GM18511 (cell line): Measurements from ENCODE around the gene AFF3.
"Not testable (repeated sequence)": the region's sequence is repeated elsewhere in the genome, so short reads cannot be mapped to it uniquely, and the experiment has no call there.

ENCODE experiments used
- ATAC-seq: cut with Tn5 transposase; IDR thresholded peaks from one replicate; pipeline ENCODE4 v1.9.1; 2021; ENCODE audit warnings: mild to moderate bottlenecking, moderate library complexity; ENCODE audit not compliant: unreplicated experiment

Gene AFF3

GRCh38 chr2:99520813-99521212, 621.6 kb downstream of the AFF3 start:
- no peak for ATAC-seq

GRCh38 chr2:99520195-99520594, 622.2 kb downstream of the AFF3 start:
- ATAC-seq = no peak

GRCh38 chr2:99514357-99514756, 628.0 kb downstream of the AFF3 start:
- no peak for ATAC-seq

- ATAC-seq = no peak
Measured at GRCh38 chr2:99512181-99512591, 630.2 kb downstream of the AFF3 start.

- no peak for ATAC-seq
Measured at GRCh38 chr2:99509387-99509786, 633.0 kb downstream of the AFF3 start.

GRCh38 chr2:99507937-99508818, 634.2 kb downstream of the AFF3 start:
- no peak for ATAC-seq

GRCh38 chr2:99504844-99505584, 637.4 kb downstream of the AFF3 start:
- no peak for ATAC-seq

- ATAC-seq = not testable (repeated sequence)
Measured at GRCh38 chr2:99503662-99504416, 638.6 kb downstream of the AFF3 start.

GRCh38 chr2:99496021-99496420, 646.4 kb downstream of the AFF3 start:
- no peak for ATAC-seq
